Panc1 (cell line): ENCODE results near the gene MTA1. TPM values are rescaled to one million over a fixed set of nuclear protein-coding genes. Genes with fewer than 3 reads are reported as not detected.

Experiments used
- ATAC-seq: fragments of 200-7000 bp; cut with Tn5 transposase; 2 replicates; pipeline ENCODE4 v1.9.1; 2020; ENCODE audit warnings: mild to moderate bottlenecking, moderate library complexity
- BruUV-seq: library from RNA; stranded (reverse); fragments of 400-500 nt; replicated peaks from 2 replicates; lab custom pipeline; 2021; lab: Mats Ljungman, UMichigan
- CTCF ChIA-PET: fragments of 300-600 bp; sonication (Branson Sonifier 250); formaldehyde crosslinking; loops from one replicate; lab custom pipeline; 2022; ENCODE audit warnings: antibody characterized with exemption; lab: Charles Lee
- POLR2A ChIA-PET: fragments of 300-600 bp; sonication (Branson Sonifier 250); formaldehyde crosslinking; loops from one replicate; lab custom pipeline; 2022; ENCODE audit warnings: antibody characterized with exemption; lab: Charles Lee
- DNase-seq: peaks from one replicate; pipeline ENCODE4 v3.0.0-alpha.2; 2010; ENCODE audit warnings: low read depth, low spot score
- H3K27ac ChIP-seq: 2 replicates; pipeline ENCODE4 v1.5.1; 2011; ENCODE audit warnings: mild to moderate bottlenecking, low read length, inconsistent platforms
- H3K27me3 ChIP-seq: fragments of 200-500 bp; sonication (Bioruptor generic); 2 replicates; pipeline ENCODE4 v1.6.0; 2014; ENCODE audit warnings: low read length, inconsistent platforms; ENCODE audit not compliant: control insufficient read depth, insufficient read depth
- H3K36me3 ChIP-seq: fragments of 200-500 bp; sonication (Bioruptor generic); 2 replicates; pipeline ENCODE4 v1.5.1; 2014; ENCODE audit warnings: inconsistent platforms, mild to moderate bottlenecking, low read length, moderate library complexity; ENCODE audit not compliant: control insufficient read depth, insufficient read depth
- H3K4me1 ChIP-seq: 2 replicates; pipeline ENCODE4 v1.5.1; 2011; ENCODE audit warnings: inconsistent platforms, mild to moderate bottlenecking, low read length, moderate library complexity; ENCODE audit not compliant: control insufficient read depth, insufficient read depth
- H3K4me3 ChIP-seq, 2 experiments: 2 replicates each; pipeline ENCODE4 v1.5.1; 2011 to 2012; ENCODE audit warnings: low read depth in 2 of 2, low read length in 2 of 2, mild to moderate bottlenecking in 2 of 2, inconsistent platforms in 1 of 2, moderate library complexity in 1 of 2
- H3K9me3 ChIP-seq: fragments of 200-500 bp; sonication (Bioruptor generic); 2 replicates; pipeline ENCODE4 v1.5.1; 2014; ENCODE audit warnings: low read depth, mild to moderate bottlenecking, inconsistent platforms, low read length, moderate library complexity; ENCODE audit not compliant: control insufficient read depth, insufficient read depth
- POLR2AphosphoS5 ChIP-seq: IDR thresholded peaks from 2 replicates; pipeline ENCODE4 v1.6.1; 2012; ENCODE audit warnings: mild to moderate bottlenecking, low read depth, low read length, moderate library complexity
- REST ChIP-seq, 2 experiments: IDR thresholded peaks; 2 replicates each; pipeline ENCODE4 v1.6.1; 2011 to 2012; ENCODE audit warnings: low read depth in 2 of 2, control low read depth in 1 of 2, low read length in 1 of 2, mild to moderate bottlenecking in 1 of 2, moderate library complexity in 1 of 2; ENCODE audit not compliant: insufficient read depth in 1 of 2
- SIN3A ChIP-seq: IDR thresholded peaks from 2 replicates; pipeline ENCODE4 v1.6.1; 2012; ENCODE audit warnings: low read depth, mild to moderate bottlenecking, low read length, moderate library complexity, borderline replicate concordance; ENCODE audit not compliant: insufficient read depth
- TCF7L2 ChIP-seq: IDR thresholded peaks from 2 replicates; pipeline ENCODE4 v1.6.1; 2011; ENCODE audit warnings: mild to moderate bottlenecking, low read depth, low read length, inconsistent platforms
- in situ Hi-C: cut with HindIII; loops from 2 replicates; pipeline ENCODE4 v1.10.0; 2016; ENCODE audit warnings: low sequenced_read_pairs, low pct_unique_long_range_greater_than_20kb
- intact Hi-C: fragments of 100-400 bp; cut with micrococcal nuclease; formaldehyde crosslinking; loops from one replicate; pipeline ENCODE4 v1.10.0; 2022; ENCODE audit not compliant: unreplicated experiment
- total RNA-seq: library from RNA; stranded (reverse); gene quantifications from one replicate; pipeline ENCODE4 v1.2.1, GENCODE V29; 2021; ENCODE audit not compliant: unreplicated experiment
- TF ChIP-seq, protein P1 (sequence below): fragments of 450-650 bp; IDR thresholded peaks from 2 replicates; pipeline ENCODE4 v1.5.1; 2017; ENCODE audit warnings: mild to moderate bottlenecking

MTA1 gene
- total RNA-seq, 1 experiment from 2014 or later: 105 TPM

DNA sequence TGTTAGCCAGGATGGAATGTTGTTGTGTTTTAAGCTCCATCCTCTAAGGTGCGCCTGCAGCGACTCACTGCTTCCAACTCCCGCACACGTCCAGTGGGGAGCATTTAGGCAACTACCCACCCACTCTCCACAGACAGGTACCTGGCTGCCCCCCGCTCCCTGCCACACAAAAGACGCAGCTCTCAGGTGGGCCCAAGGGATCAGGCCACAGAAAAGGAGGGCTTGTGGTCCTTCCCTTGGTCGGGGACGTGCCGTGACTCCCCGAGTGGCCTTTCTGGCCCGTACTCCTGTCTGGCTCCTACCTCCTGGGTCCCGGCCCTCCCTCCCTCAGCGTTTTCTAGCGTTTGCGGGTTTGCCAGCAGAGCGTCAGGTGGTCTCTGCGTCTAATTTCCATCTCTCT is 87.6 kb downstream of the MTA1 start:
- in situ Hi-C loops (no loop called here), intact Hi-C loops (no loop called here)
- H3K36me3 ChIP-seq: no peaks in the 10 kb centered on the region
- no peaks in the 10 kb centered on the region for H3K4me1 ChIP-seq
- POLR2A ChIA-PET: no interaction called here
- no TSS peak for BruUV-seq
- no peak for DNase-seq
- CTCF ChIA-PET: no interaction called here
- TF ChIP-seq, protein P1, sequence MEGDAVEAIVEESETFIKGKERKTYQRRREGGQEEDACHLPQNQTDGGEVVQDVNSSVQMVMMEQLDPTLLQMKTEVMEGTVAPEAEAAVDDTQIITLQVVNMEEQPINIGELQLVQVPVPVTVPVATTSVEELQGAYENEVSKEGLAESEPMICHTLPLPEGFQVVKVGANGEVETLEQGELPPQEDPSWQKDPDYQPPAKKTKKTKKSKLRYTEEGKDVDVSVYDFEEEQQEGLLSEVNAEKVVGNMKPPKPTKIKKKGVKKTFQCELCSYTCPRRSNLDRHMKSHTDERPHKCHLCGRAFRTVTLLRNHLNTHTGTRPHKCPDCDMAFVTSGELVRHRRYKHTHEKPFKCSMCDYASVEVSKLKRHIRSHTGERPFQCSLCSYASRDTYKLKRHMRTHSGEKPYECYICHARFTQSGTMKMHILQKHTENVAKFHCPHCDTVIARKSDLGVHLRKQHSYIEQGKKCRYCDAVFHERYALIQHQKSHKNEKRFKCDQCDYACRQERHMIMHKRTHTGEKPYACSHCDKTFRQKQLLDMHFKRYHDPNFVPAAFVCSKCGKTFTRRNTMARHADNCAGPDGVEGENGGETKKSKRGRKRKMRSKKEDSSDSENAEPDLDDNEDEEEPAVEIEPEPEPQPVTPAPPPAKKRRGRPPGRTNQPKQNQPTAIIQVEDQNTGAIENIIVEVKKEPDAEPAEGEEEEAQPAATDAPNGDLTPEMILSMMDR: no peak
- TF ChIP-seq SIN3A (no peak), REST (IDR thresholded peaks at IDR 0.05; ENCODE audit: insufficient read depth in 1 of 2, low read depth in 2 of 2, low read length in 1 of 2) (no peak), POLR2AphosphoS5 (no peak), TCF7L2 (no peak)
- no peaks in the 10 kb centered on the region for H3K27me3 ChIP-seq
- H3K9me3 ChIP-seq: no peaks in the 10 kb centered on the region
- ATAC-seq: no peak
- no peak overlapping the region for H3K27ac ChIP-seq
- H3K4me3 ChIP-seq: no peak overlapping the region

- no peak overlapping the region for H3K4me3 ChIP-seq
- CTCF ChIA-PET: no interaction called here
- no peak for TF ChIP-seq TCF7L2
- TF ChIP-seq SIN3A: no peak
- TF ChIP-seq, protein P1: no peak
- no peak for TF ChIP-seq REST (IDR thresholded peaks at IDR 0.05; ENCODE audit: insufficient read depth in 1 of 2, low read depth in 2 of 2, low read length in 1 of 2)
- TF ChIP-seq POLR2AphosphoS5: no peak
- intact Hi-C loops (no loop called here), in situ Hi-C loops (no loop called here)
- no peaks in the 10 kb centered on the region for H3K9me3 ChIP-seq
- no peaks in the 10 kb centered on the region for H3K27me3 ChIP-seq
- no peak overlapping the region for H3K27ac ChIP-seq
- BruUV-seq: no TSS peak
- no peak for DNase-seq
- POLR2A ChIA-PET: no interaction called here
- H3K4me1 ChIP-seq: no peaks in the 10 kb centered on the region
- no peaks in the 10 kb centered on the region for H3K36me3 ChIP-seq
- ATAC-seq: no peak
These were observed 88.4 kb downstream of the MTA1 start for GRCh38 chr14:105508069-105508468.
